HepG2 (cell line): ENCODE results near the gene SLCO2B1. TPM values are rescaled to one million over a fixed set of nuclear protein-coding genes. Genes with fewer than 3 reads are reported as not detected.
A peak's percentile ranks its signal among the peaks of the same experiment; 100 is the strongest.

Experiments
- GZF1 ChIP-seq: sonication (generic); formaldehyde crosslinking; IDR thresholded peaks from 2 replicates; pipeline ENCODE4 v1.5.1; 2020; ENCODE audit warnings: mild to moderate bottlenecking, missing genetic modification reagents
- HNRNPLL ChIP-seq: fragments of 200-400 bp; formaldehyde crosslinking; IDR thresholded peaks from 2 replicates; pipeline ENCODE4 v1.6.1; 2017; ENCODE audit warnings: mild to moderate bottlenecking, low read depth, low read length; ENCODE audit not compliant: poor library complexity, severe bottlenecking
- IRF2 ChIP-seq: IDR thresholded peaks from 2 replicates; pipeline ENCODE4 v1.6.1; 2018; ENCODE audit warnings: missing genetic modification reagents, missing compliant biosample characterization
- MTA3 ChIP-seq: sonication (generic); formaldehyde crosslinking; IDR thresholded peaks from 2 replicates; pipeline ENCODE4 v1.4.0; 2020; ENCODE audit warnings: missing genetic modification reagents
- ONECUT2 ChIP-seq: sonication (generic); formaldehyde crosslinking; IDR thresholded peaks from 2 replicates; pipeline ENCODE4 v1.4.0; 2020; ENCODE audit warnings: missing genetic modification reagents
- PATZ1 ChIP-seq: sonication (generic); formaldehyde crosslinking; IDR thresholded peaks from 2 replicates; pipeline ENCODE4 v1.4.0; 2020; ENCODE audit warnings: missing genetic modification reagents
- SOX13 ChIP-seq, 3 experiments: fragments of 450-650 bp in 1 of 3; sonication (generic) in 1 of 3; formaldehyde crosslinking in 1 of 3; IDR thresholded peaks in 2 of 3; conservative IDR thresholded peaks in 1 of 3; 2 replicates each; pipeline versions ENCODE4 v1.5.0 to v1.6.1; 2016 to 2020; ENCODE audit warnings: antibody characterized with exemption in 1 of 3, mild to moderate bottlenecking in 1 of 3, missing compliant biosample characterization in 1 of 3, missing genetic modification reagents in 1 of 3, moderate library complexity in 1 of 3
- TEAD2 ChIP-seq: sonication (generic); formaldehyde crosslinking; IDR thresholded peaks from 2 replicates; pipeline ENCODE4 v1.9.0; 2021; ENCODE audit warnings: missing genetic modification reagents
- USF2 ChIP-seq, 2 experiments: sonication (generic) in 1 of 2; formaldehyde crosslinking in 1 of 2; IDR thresholded peaks; 2 replicates each; pipeline versions ENCODE4 v1.5.1 to v1.6.1; 2011 to 2020; ENCODE audit warnings: borderline replicate concordance in 1 of 2, low read depth in 1 of 2, low read length in 1 of 2, mild to moderate bottlenecking in 1 of 2, missing genetic modification reagents in 1 of 2, moderate library complexity in 1 of 2
- ZBTB40 ChIP-seq, 2 experiments: fragments of 450-650 bp in 1 of 2; sonication (generic) in 1 of 2; formaldehyde crosslinking in 1 of 2; IDR thresholded peaks; 2 replicates each; pipeline versions ENCODE4 v1.6.1 to v1.8.0; 2016 to 2022; ENCODE audit warnings: antibody characterized with exemption in 1 of 2, mild to moderate bottlenecking in 1 of 2, missing genetic modification reagents in 1 of 2
- ZNF274 ChIP-seq: sonication (generic); formaldehyde crosslinking; IDR thresholded peaks from 2 replicates; pipeline ENCODE4 v1.5.1; 2020; ENCODE audit warnings: mild to moderate bottlenecking, missing genetic modification reagents
- ZNF563 ChIP-seq: sonication (generic); formaldehyde crosslinking; IDR thresholded peaks from 2 replicates; pipeline ENCODE4 v1.8.0; 2022; ENCODE audit warnings: mild to moderate bottlenecking, moderate library complexity, missing genetic modification reagents
- ZNF703 ChIP-seq: sonication (generic); formaldehyde crosslinking; IDR thresholded peaks from 2 replicates; pipeline ENCODE4 v1.5.1; 2020; ENCODE audit warnings: missing genetic modification reagents, mild to moderate bottlenecking, moderate library complexity, borderline replicate concordance
- polyA plus RNA-seq, 8 experiments: library from polyadenylated mRNA; depleted of rRNA in 3 of 8; stranded (reverse) in 7 of 8; unstranded in 1 of 8; fragments of >200 nt; fragmentation: Illumina TruSeq in 4 of 8; extraction: Trizol in 4 of 8; gene quantifications; 2 replicates each; pipeline versions ENCODE4 v1.2.1 to v1.2.3, GENCODE V29; 2011 to 2016; ENCODE audit warnings: low read depth in 4 of 8, missing spikeins in 1 of 8, mixed read lengths in 1 of 8; ENCODE audit not compliant: insufficient read depth in 1 of 8
- total RNA-seq, 5 experiments: library from RNA; depleted of rRNA; stranded (reverse); fragments of >200 nt; fragmentation: Illumina TruSeq; extraction: Trizol; gene quantifications; 2 replicates each; pipeline ENCODE4 v1.2.3, GENCODE V29; 2016; ENCODE audit warnings: low read depth in 1 of 5

SLCO2B1 gene
- total and polyA plus RNA-seq, 2 of the 13 experiments (the other 11 are each of a cell fraction or from before 2014, with no cell fraction given): 15.3 to 19.8 TPM

- TF ChIP-seq USF2 (IDR thresholded peaks at IDR 0.05; ENCODE audit: low read depth, low read length) (no peak), USF2 (CRISPR knock-in tag; IDR thresholded peaks at IDR 0.05; ENCODE audit: borderline replicate concordance) (no peak), SOX13 (IDR thresholded peaks at IDR 0.05) (no peak), SOX13 (CRISPR knock-in tag; conservative IDR thresholded peaks at IDR 0.05 in 1 of 2, IDR thresholded peaks at IDR 0.05 in 1 of 2) (peak in 1 of 2 experiments; percentile 69; a peak in 2 of 4 replicates), GZF1 (CRISPR knock-in tag) (0 out of 2 replicates have a peak, but pooled peaks have one; percentile 38), MTA3 (CRISPR knock-in tag) (no peak; the same call in 1 of the 2 replicates), ZNF563 (CRISPR knock-in tag) (peak; percentile 88), ZNF274 (peak; percentile 86), ZNF703 (CRISPR knock-in tag) (no peak), HNRNPLL (no peak), ONECUT2 (CRISPR knock-in tag) (peak; percentile 76), PATZ1 (peak; percentile 85), IRF2 (CRISPR knock-in tag) (peak; percentile 90), TEAD2 (CRISPR knock-in tag) (peak; percentile 87; the same call in 1 of the 2 replicates), ZBTB40 (IDR thresholded peaks at IDR 0.05) (no peak), ZBTB40 (CRISPR knock-in tag; IDR thresholded peaks at IDR 0.05) (peak; percentile 80)
Observed at GRCh38 chr11:75214411-75214821, 63.5 kb downstream of the SLCO2B1 start (continued).
